A549 (cell line): ENCODE results near the gene ROR2. TPM values are rescaled to one million over a fixed set of nuclear protein-coding genes. Genes with fewer than 3 reads are reported as not detected.

ENCODE experiments used
- ATAC-seq, 2 experiments: fragments of 200-7000 bp in 1 of 2; fragments of >200 bp in 1 of 2; cut with Nextera tagmentation in 1 of 2; cut with Tn5 transposase in 1 of 2; 3 replicates each; pipeline versions ENCODE4 v1.8.0 to v1.9.1; 2018 to 2020; ENCODE audit warnings: mild to moderate bottlenecking in 1 of 2, moderate library complexity in 1 of 2
- CTCF ChIA-PET: fragments of 300-600 bp; sonication (Branson Sonifier 250); formaldehyde crosslinking; extraction: SDS; loops from one replicate; lab custom pipeline; 2021; ENCODE audit warnings: antibody characterized with exemption, inconsistent platforms; lab: Yijun Ruan, JAX
- POLR2A ChIA-PET: fragments of 350-600 bp; formaldehyde crosslinking; extraction: SDS; loops from one replicate; lab custom pipeline; 2021; ENCODE audit warnings: antibody characterized with exemption, inconsistent platforms; lab: Yijun Ruan, JAX
- DNase-seq, 2 experiments: peaks; one replicate each; pipeline versions ENCODE4 v3.0.0 to v3.0.0-alpha.2; 2011 to 2016; ENCODE audit warnings: low read depth in 1 of 2, low spot score in 1 of 2
- FAIRE-seq: peaks from 2 replicates; lab custom pipeline; 2011; peaks lifted over from hg19 to GRCh38; lab: Jason Lieb, UNC
- H3K27ac ChIP-seq, 2 experiments: fragments of >200 bp; sonication (Bioruptor Twin); formaldehyde crosslinking; 3 replicates each; pipeline ENCODE4 v1.5.1; 2016 to 2017
- H3K4me1 ChIP-seq: fragments of >200 bp; sonication (Bioruptor Twin); formaldehyde crosslinking; 3 replicates; pipeline ENCODE4 v1.6.1; 2016
- H3K4me2 ChIP-seq: fragments of >200 bp; sonication (Bioruptor Twin); formaldehyde crosslinking; 3 replicates; pipeline ENCODE4 v1.6.1; 2016
- H3K4me3 ChIP-seq: fragments of >200 bp; sonication (Bioruptor Twin); formaldehyde crosslinking; 3 replicates; pipeline ENCODE4 v1.5.1; 2016
- H3K9me3 ChIP-seq: fragments of >200 bp; sonication (Bioruptor Twin); formaldehyde crosslinking; 3 replicates; pipeline ENCODE4 v1.6.1; 2016
- EHMT2 ChIP-seq: fragments of 200-600 bp; sonication (generic); IDR thresholded peaks from 2 replicates; pipeline ENCODE4 v1.6.1; 2016; ENCODE audit warnings: antibody characterized with exemption, low read depth, mild to moderate bottlenecking, moderate library complexity
- HDAC2 ChIP-seq: fragments of 200-600 bp; sonication (generic); IDR thresholded peaks from 2 replicates; pipeline ENCODE4 v1.6.1; 2016
- HOXB13 ChIP-seq: fragments of 250-450 bp; sonication (Bioruptor Pico); IDR thresholded peaks from 2 replicates; pipeline ENCODE4 v1.5.0; 2020; ENCODE audit warnings: low read depth, mild to moderate bottlenecking, moderate library complexity
- HOXB5 ChIP-seq: fragments of 250-450 bp; sonication (Bioruptor Pico); IDR thresholded peaks from 2 replicates; pipeline ENCODE4 v1.5.0; 2020; ENCODE audit warnings: mild to moderate bottlenecking, moderate library complexity
- JUNB ChIP-seq: fragments of >200 bp; sonication (Bioruptor Twin); formaldehyde crosslinking; IDR thresholded peaks from 2 replicates; pipeline ENCODE4 v1.6.1; 2016
- MAZ ChIP-seq: fragments of 150-350 bp; IDR thresholded peaks from 2 replicates; pipeline ENCODE4 v1.6.1; 2014; ENCODE audit warnings: antibody characterized with exemption, low read depth, low read length, borderline replicate concordance
- MYC ChIP-seq: IDR thresholded peaks from 2 replicates; pipeline ENCODE4 v1.6.1; 2012; ENCODE audit warnings: mild to moderate bottlenecking, inconsistent platforms, low read length, improper control_type of control experiment, borderline replicate concordance
- NFE2L2 ChIP-seq: fragments of 150-350 bp; conservative IDR thresholded peaks from 2 replicates; pipeline ENCODE4 v1.6.1; 2014; ENCODE audit warnings: low read length
- PHF8 ChIP-seq: fragments of 200-600 bp; sonication (generic); IDR thresholded peaks from 2 replicates; pipeline ENCODE4 v1.6.1; 2016; ENCODE audit warnings: low read depth, mild to moderate bottlenecking, antibody characterized with exemption, moderate library complexity, borderline replicate concordance
- POLR2AphosphoS2 ChIP-seq: conservative IDR thresholded peaks from 2 replicates; pipeline ENCODE4 v1.6.1; 2012; ENCODE audit warnings: low read length, improper control_type of control experiment, inconsistent platforms
- RARB ChIP-seq: fragments of 250-450 bp; sonication (Bioruptor Pico); IDR thresholded peaks from 2 replicates; pipeline ENCODE4 v1.8.0; 2021; ENCODE audit warnings: mild to moderate bottlenecking, moderate library complexity
- RFX5 ChIP-seq: fragments of 450-650 bp; IDR thresholded peaks from 2 replicates; pipeline ENCODE4 v1.7.1; 2014; ENCODE audit warnings: antibody characterized with exemption, mild to moderate bottlenecking, moderate library complexity
- SMC3 ChIP-seq: fragments of >200 bp; sonication (Bioruptor Twin); formaldehyde crosslinking; IDR thresholded peaks from 3 replicates; pipeline ENCODE4 v1.6.1; 2018; ENCODE audit warnings: inconsistent platforms
- TFCP2L1 ChIP-seq: fragments of 250-450 bp; sonication (Bioruptor Pico); IDR thresholded peaks from 2 replicates; pipeline ENCODE4 v1.5.0; 2021; ENCODE audit warnings: mild to moderate bottlenecking
- TP53 ChIP-seq: fragments of 250-450 bp; sonication (Bioruptor Pico); IDR thresholded peaks from 2 replicates; pipeline ENCODE4 v1.5.0; 2021; ENCODE audit warnings: mild to moderate bottlenecking, moderate library complexity
- ZC3H11A ChIP-seq: fragments of 450-650 bp; IDR thresholded peaks from 2 replicates; pipeline ENCODE4 v1.6.1; 2014; ENCODE audit warnings: antibody characterized with exemption, mild to moderate bottlenecking
- ZFP36 ChIP-seq: fragments of 450-650 bp; IDR thresholded peaks from 2 replicates; pipeline ENCODE4 v1.6.1; 2014; ENCODE audit warnings: borderline replicate concordance; ENCODE audit not compliant: partially characterized antibody
- ZNF302 ChIP-seq: fragments of 250-450 bp; sonication (Bioruptor Pico); IDR thresholded peaks from 2 replicates; pipeline ENCODE4 v1.9.0; 2021; ENCODE audit warnings: inconsistent platforms, mild to moderate bottlenecking, moderate library complexity
- ZSCAN20 ChIP-seq: fragments of 250-450 bp; sonication (Bioruptor Pico); IDR thresholded peaks from 2 replicates; pipeline ENCODE4 v1.8.0; 2022; ENCODE audit warnings: mild to moderate bottlenecking, moderate library complexity
- WGBS: methylation state at CpG from one replicate; pipeline ENCODE4 v1.1.6; 2017; ENCODE audit errors: missing lambda C conversion rate; 5-methylcytosine and 5-hydroxymethylcytosine counted together
- polyA plus RNA-seq, 4 experiments: library from polyadenylated mRNA; depleted of rRNA in 3 of 4; stranded (reverse); fragments of >200 nt; fragmentation: RNase III in 1 of 4; extraction: RNeasy Plus Mini Kit Qiagen cat#74134 plus additional on column Dnase treatment in 1 of 4; gene quantifications; 2 replicates in 3 of 4; 3 replicates in 1 of 4; pipeline ENCODE4 v1.2.3, GENCODE V29; 2011 to 2017
- TF ChIP-seq, protein P1 (sequence below): fragments of 250-450 bp; sonication (Bioruptor Pico); IDR thresholded peaks from 2 replicates; pipeline ENCODE4 v1.5.0; 2021; ENCODE audit warnings: mild to moderate bottlenecking, moderate library complexity, borderline replicate concordance
- TF ChIP-seq, protein P2 (sequence below): IDR thresholded peaks from 2 replicates; pipeline ENCODE4 v1.6.1; 2012
- TF ChIP-seq, protein P3 (sequence below): IDR thresholded peaks from 2 replicates; pipeline ENCODE4 v1.6.1; 2012
- TF ChIP-seq, protein P4 (sequence below): IDR thresholded peaks from 2 replicates; pipeline ENCODE4 v1.6.1; 2012; ENCODE audit warnings: low read depth, borderline replicate concordance
- TF ChIP-seq, protein P5 (sequence below): fragments of >200 bp; sonication (Bioruptor Twin); formaldehyde crosslinking; IDR thresholded peaks from 2 replicates; pipeline ENCODE4 v1.6.1; 2016

The ROR2 gene
- polyA plus RNA-seq, 2 of the 4 experiments (the other 2 are of a cell fraction): 0.12 to 0.53 TPM

DNA sequence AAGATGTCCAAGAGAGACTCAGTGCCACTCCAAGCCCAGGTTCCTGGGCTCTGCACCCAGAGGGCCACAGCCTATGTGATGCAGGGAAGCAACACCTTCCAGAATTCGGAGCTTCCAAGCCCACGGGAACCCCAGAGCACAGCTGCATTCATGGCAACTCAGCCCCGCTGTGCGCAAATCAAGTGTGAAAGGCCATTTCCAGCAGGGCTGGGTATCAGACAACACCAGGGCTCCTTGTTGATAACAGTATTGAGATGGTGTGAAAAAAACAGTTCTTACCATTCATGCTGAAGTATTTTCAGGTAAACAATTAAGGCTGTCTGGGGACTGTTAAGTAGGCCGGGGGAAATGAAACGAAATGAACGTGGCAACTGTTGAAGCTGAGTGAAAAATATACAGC lies 10.1 kb downstream of the ROR2 start:
- DNase-seq (no peak), ATAC-seq (no peak), FAIRE-seq (no peak)
- TF ChIP-seq JUNB: no peak
- TF ChIP-seq PHF8: no peak
- TF ChIP-seq, protein P1, sequence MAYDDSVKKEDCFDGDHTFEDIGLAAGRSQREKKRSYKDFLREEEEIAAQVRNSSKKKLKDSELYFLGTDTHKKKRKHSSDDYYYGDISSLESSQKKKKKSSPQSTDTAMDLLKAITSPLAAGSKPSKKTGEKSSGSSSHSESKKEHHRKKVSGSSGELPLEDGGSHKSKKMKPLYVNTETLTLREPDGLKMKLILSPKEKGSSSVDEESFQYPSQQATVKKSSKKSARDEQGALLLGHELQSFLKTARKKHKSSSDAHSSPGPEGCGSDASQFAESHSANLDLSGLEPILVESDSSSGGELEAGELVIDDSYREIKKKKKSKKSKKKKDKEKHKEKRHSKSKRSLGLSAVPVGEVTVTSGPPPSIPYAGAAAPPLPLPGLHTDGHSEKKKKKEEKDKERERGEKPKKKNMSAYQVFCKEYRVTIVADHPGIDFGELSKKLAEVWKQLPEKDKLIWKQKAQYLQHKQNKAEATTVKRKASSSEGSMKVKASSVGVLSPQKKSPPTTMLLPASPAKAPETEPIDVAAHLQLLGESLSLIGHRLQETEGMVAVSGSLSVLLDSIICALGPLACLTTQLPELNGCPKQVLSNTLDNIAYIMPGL (CRISPR knock-in tag): no peak
- TF ChIP-seq SMC3: no peak
- TF ChIP-seq ZSCAN20 (CRISPR knock-in tag): no peak
- no peak for TF ChIP-seq TP53 (CRISPR knock-in tag)
- no peak for TF ChIP-seq NFE2L2
- Histone ChIP-seq H3K27ac (no peak overlapping the region), H3K4me1 (no peaks in the 10 kb centered on the region), H3K4me2 (no peak overlapping the region), H3K9me3 (no peaks in the 10 kb centered on the region), H3K4me3 (no peak overlapping the region)
- ChIA-PET POLR2A (no interaction called here), CTCF (interaction anchor here (0.7 to 5.4 kb wide), 2 partner anchors 15 to 118 kb away, joined by 4 to 21 read pairs; no protein-coding TSS in a partner anchor)
- 77% methylated on average over 7 of the region's 7 CpGs for WGBS

GRCh38 chr9:91937727-91938126 lies 12.3 kb downstream of the ROR2 start:
- H3K4me2 ChIP-seq: no peak overlapping the region
- ATAC-seq (no peak), FAIRE-seq (no peak), DNase-seq (no peak)
- TF ChIP-seq RFX5 (no peak), ZC3H11A (no peak), RARB (no peak), ZNF302 (CRISPR knock-in tag) (no peak), MYC (no peak), POLR2AphosphoS2 (no peak), TFCP2L1 (CRISPR knock-in tag) (no peak), EHMT2 (no peak), HOXB5 (no peak), HOXB13 (CRISPR knock-in tag) (no peak), HDAC2 (no peak), ZFP36 (no peak), MAZ (no peak), SMC3 (no peak), ZSCAN20 (CRISPR knock-in tag) (no peak)
- TF ChIP-seq, protein P2, sequence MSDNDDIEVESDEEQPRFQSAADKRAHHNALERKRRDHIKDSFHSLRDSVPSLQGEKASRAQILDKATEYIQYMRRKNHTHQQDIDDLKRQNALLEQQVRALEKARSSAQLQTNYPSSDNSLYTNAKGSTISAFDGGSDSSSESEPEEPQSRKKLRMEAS: no peak
- TF ChIP-seq, protein P3, sequence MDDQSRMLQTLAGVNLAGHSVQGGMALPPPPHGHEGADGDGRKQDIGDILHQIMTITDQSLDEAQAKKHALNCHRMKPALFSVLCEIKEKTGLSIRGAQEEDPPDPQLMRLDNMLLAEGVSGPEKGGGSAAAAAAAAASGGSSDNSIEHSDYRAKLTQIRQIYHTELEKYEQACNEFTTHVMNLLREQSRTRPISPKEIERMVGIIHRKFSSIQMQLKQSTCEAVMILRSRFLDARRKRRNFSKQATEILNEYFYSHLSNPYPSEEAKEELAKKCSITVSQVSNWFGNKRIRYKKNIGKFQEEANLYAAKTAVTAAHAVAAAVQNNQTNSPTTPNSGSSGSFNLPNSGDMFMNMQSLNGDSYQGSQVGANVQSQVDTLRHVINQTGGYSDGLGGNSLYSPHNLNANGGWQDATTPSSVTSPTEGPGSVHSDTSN: no peak
- TF ChIP-seq, protein P4, sequence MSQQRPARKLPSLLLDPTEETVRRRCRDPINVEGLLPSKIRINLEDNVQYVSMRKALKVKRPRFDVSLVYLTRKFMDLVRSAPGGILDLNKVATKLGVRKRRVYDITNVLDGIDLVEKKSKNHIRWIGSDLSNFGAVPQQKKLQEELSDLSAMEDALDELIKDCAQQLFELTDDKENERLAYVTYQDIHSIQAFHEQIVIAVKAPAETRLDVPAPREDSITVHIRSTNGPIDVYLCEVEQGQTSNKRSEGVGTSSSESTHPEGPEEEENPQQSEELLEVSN: no peak
- TF ChIP-seq, protein P5, sequence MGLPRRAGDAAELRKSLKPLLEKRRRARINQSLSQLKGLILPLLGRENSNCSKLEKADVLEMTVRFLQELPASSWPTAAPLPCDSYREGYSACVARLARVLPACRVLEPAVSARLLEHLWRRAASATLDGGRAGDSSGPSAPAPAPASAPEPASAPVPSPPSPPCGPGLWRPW: no peak
- H3K27ac ChIP-seq: no peak overlapping the region
- 51% methylated on average over 5 of the region's 5 CpGs for WGBS
- ChIA-PET POLR2A (no interaction called here), CTCF (interaction anchor here (1.1 to 5.4 kb wide), 3 partner anchors 12 to 162 kb away, joined by 3 to 21 read pairs (median 15); partner anchors contain the start of gene ROR2)
- H3K9me3 ChIP-seq: no peaks in the 10 kb centered on the region
- no peaks in the 10 kb centered on the region for H3K4me1 ChIP-seq
- no peak overlapping the region for H3K4me3 ChIP-seq
